HFF-Myc (cell line): Measurements from ENCODE around the gene GAD1.
A peak's percentile ranks its signal among the peaks of the same experiment; 100 is the strongest.

Experiments
- DNase-seq: peaks from one replicate; pipeline ENCODE4 v3.0.0-alpha.2; 2011; ENCODE audit warnings: low read depth; ENCODE audit errors: extremely low read depth
- H3K4me3 ChIP-seq: replicated peaks from 2 replicates; pipeline ENCODE4 v1.5.1; 2011; ENCODE audit warnings: low read depth, mild to moderate bottlenecking, control low read depth, low read length
- TF ChIP-seq, protein P1 (sequence below): IDR thresholded peaks from 2 replicates; pipeline ENCODE4 v1.5.1; 2012; ENCODE audit warnings: mild to moderate bottlenecking, low read depth, low read length, control low read depth; ENCODE audit errors: missing control alignments

The GAD1 gene

GRCh38 chr2:170821531-170822289 lies 5.0 kb downstream of the GAD1 start:
- no peak overlapping the region for H3K4me3 ChIP-seq
- no peak for DNase-seq
- TF ChIP-seq, protein P1, sequence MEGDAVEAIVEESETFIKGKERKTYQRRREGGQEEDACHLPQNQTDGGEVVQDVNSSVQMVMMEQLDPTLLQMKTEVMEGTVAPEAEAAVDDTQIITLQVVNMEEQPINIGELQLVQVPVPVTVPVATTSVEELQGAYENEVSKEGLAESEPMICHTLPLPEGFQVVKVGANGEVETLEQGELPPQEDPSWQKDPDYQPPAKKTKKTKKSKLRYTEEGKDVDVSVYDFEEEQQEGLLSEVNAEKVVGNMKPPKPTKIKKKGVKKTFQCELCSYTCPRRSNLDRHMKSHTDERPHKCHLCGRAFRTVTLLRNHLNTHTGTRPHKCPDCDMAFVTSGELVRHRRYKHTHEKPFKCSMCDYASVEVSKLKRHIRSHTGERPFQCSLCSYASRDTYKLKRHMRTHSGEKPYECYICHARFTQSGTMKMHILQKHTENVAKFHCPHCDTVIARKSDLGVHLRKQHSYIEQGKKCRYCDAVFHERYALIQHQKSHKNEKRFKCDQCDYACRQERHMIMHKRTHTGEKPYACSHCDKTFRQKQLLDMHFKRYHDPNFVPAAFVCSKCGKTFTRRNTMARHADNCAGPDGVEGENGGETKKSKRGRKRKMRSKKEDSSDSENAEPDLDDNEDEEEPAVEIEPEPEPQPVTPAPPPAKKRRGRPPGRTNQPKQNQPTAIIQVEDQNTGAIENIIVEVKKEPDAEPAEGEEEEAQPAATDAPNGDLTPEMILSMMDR = no peak

- TF ChIP-seq, protein P1 = peak; percentile 47
- H3K4me3 ChIP-seq = no peak overlapping the region
- DNase-seq = no peak
Observed at GRCh38 chr2:170822290-170823087, 5.8 kb downstream of the GAD1 start.

GRCh38 chr2:170823088-170823897 lies 6.6 kb downstream of the GAD1 start:
- DNase-seq = no peak
- H3K4me3 ChIP-seq = no peak overlapping the region
- TF ChIP-seq, protein P1 = no peak

DNA sequence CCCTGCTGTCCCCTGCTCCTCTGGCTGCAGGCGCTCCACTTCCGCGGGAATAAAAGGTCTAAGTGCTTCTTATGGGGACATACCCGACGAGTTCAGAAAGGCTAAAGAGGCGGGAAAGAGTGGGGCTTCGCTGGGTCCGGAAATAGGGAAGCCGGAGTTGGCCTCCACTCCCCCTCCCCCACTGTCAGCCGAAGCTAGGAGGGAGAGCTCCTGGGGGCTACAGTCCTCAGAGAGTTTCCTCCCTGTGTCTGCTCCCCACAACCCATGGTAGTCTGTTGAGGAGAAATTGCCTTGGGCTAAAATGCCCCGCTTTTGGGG lies 7.2 kb downstream of the GAD1 start:
- no peak overlapping the region for H3K4me3 ChIP-seq
- TF ChIP-seq, protein P1 = no peak

DNA sequence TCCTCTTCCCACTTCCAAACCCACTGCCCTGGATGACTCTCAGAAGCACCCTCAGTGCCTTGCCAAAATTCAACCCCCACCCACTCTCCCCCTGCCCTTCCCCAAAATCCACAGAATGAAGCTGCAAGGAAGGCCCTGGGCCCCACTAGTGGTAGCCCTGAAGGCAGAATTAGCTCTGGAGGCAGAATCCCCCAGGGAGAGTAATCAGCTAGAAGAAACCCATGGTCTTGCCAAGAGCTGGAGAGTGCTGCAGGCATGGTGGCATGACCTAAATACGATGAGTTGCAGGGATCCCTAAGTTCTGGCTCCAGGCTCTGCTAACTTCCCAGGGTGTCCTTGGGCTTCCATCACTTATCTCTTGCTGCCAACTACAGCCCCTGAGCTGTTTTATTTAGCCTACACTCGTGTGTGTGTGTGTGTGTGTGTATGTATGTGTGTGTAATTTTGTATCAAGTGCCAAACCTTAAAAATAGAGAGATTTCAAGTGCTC lies 7.9 kb downstream of the GAD1 start:
- no peak overlapping the region for H3K4me3 ChIP-seq
- TF ChIP-seq, protein P1 = no peak
- no peak for DNase-seq

More for the DNA sequence above, 7.2 kb downstream of the GAD1 start:
- DNase-seq = no peak

DNA sequence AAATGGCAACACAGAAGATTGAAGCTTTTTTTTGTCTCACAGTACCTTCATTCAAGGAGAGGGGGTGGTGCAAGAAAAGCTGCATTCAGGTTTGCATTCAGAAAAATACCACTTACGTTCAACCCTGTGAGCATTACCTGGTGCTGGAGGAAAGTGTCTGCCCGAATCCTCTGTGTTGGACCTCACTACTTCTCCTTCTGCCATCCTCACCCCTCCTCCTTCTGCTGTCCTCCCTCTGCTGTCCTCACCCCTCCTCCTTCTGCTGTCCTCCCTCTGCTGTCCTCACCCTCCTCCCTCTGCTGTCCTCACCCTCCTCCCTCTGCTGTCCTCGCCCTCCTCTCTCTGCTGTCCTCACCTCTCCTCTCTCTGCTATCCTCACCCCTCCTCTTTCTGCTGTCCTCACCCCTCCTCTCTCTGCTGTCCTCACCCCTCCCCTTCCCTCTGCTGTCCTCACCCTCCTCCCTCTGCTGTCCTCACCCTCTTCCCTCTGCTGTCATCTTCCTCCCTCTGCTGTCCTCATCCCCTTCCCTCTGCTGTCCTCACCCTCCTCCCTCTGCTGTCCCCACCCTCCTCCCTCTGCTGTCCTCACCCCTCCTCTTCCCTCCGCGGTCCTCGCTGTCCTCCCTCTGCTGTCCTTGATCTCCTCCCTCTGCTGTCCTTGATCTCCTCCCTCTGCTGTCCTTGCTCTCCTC lies 11.3 kb downstream of the GAD1 start:
- TF ChIP-seq, protein P1 = no peak
- DNase-seq = no peak
- H3K4me3 ChIP-seq = no peak overlapping the region
